Natural killer cell (primary cell): ENCODE results near the gene TBC1D8B. TPM values are rescaled to one million over a fixed set of nuclear protein-coding genes. Genes with fewer than 3 reads are reported as not detected.
"Not testable (repeated sequence)": the region's sequence is repeated elsewhere in the genome, so short reads cannot be mapped to it uniquely, and the experiment has no call there.

Experiments used
- ATAC-seq, 3 donors: fragments of 150-1000 bp in 2 of 3; fragments of 200-7000 bp in 1 of 3; cut with Tn5 transposase; 1 replicate in 1 of 3; 2 replicates in 2 of 3; pipeline ENCODE4 v1.10.0; 2021; ENCODE audit warnings: mild to moderate bottlenecking in 2 of 3, moderate library complexity in 2 of 3
- DNase-seq, 2 donors: peaks; one replicate each; pipeline versions ENCODE4 v3.0.0 to v3.0.0-alpha.2; 2013 to 2021; ENCODE audit warnings: mixed read lengths in 1 of 2
- H3K27ac ChIP-seq: one replicate; pipeline ENCODE4 v1.5.1; 2013; ENCODE audit warnings: mild to moderate bottlenecking, low read length
- H3K27me3 ChIP-seq: one replicate; pipeline ENCODE4 v1.6.1; 2013; ENCODE audit warnings: low read length; ENCODE audit not compliant: control insufficient read depth, insufficient read depth
- H3K36me3 ChIP-seq: one replicate; pipeline ENCODE4 v1.6.1; 2013; ENCODE audit warnings: low read length; ENCODE audit not compliant: control insufficient read depth, insufficient read depth
- H3K4me1 ChIP-seq: one replicate; pipeline ENCODE4 v1.6.1; 2013; ENCODE audit warnings: low read length; ENCODE audit not compliant: control insufficient read depth, insufficient read depth
- H3K4me3 ChIP-seq: one replicate; pipeline ENCODE4 v1.5.1; 2013; ENCODE audit warnings: low read length
- H3K9me3 ChIP-seq: one replicate; pipeline ENCODE4 v1.6.1; 2013; ENCODE audit warnings: low read length; ENCODE audit not compliant: control insufficient read depth, insufficient read depth
- H3K27ac Mint-ChIP-seq, 2 donors: one replicate each; pipeline ENCODE4 v1.8.0; 2022; ENCODE audit warnings: mild to moderate bottlenecking in 2 of 2, mixed read lengths in 2 of 2, moderate library complexity in 1 of 2
- H3K27me3 Mint-ChIP-seq, 2 donors: one replicate each; pipeline ENCODE4 v1.8.0; 2022; ENCODE audit warnings: low read depth in 2 of 2, mixed read lengths in 2 of 2
- H3K36me3 Mint-ChIP-seq: one replicate; pipeline ENCODE4 v1.8.0; 2022; ENCODE audit warnings: mixed read lengths
- H3K4me1 Mint-ChIP-seq, 2 donors: one replicate each; pipeline ENCODE4 v1.8.0; 2022; ENCODE audit warnings: mixed read lengths in 2 of 2
- H3K4me3 Mint-ChIP-seq: one replicate; pipeline ENCODE4 v1.8.0; 2022; ENCODE audit warnings: mild to moderate bottlenecking, moderate library complexity, mixed read lengths
- H3K9me3 Mint-ChIP-seq, 2 donors: one replicate each; pipeline ENCODE4 v1.8.0; 2022; ENCODE audit warnings: mixed read lengths in 2 of 2
- WGBS: methylation state at CpG from one replicate; pipeline ENCODE4 v1.1.7; 2013; ENCODE audit warnings: missing lambda C conversion rate; ENCODE audit not compliant: insufficient coverage; 5-methylcytosine and 5-hydroxymethylcytosine counted together
- intact Hi-C: fragments of 100-400 bp; cut with micrococcal nuclease; formaldehyde crosslinking; loops from one replicate; pipeline ENCODE4 v1.14.2; 2022
- total RNA-seq, 4 donors: library from RNA; stranded (reverse); fragments of 120-200 nt in 1 of 4; gene quantifications; one replicate each; pipeline versions ENCODE4 v1.2.3 to v1.2.4, GENCODE V29; 2013 to 2022
- TF ChIP-seq, protein P1 (sequence below): fragments of 200-600 bp; IDR thresholded peaks from one replicate; pipeline ENCODE4 v1.8.0; 2022; ENCODE audit warnings: antibody characterized with exemption

The TBC1D8B gene
- under 1 TPM; 0.12 to 0.18 (median 0.13) TPM for total RNA-seq
- total RNA-seq (2013), result 3.0 TPM

- H3K36me3 ChIP-seq, result no peaks in the 10 kb centered on the region
- intact Hi-C loops, result no loop called here
- H3K9me3 Mint-ChIP-seq, result no peaks in the 10 kb centered on the region
- ATAC-seq (no peak), DNase-seq (peak in 1 of 2 donors; percentile 43)
- H3K9me3 ChIP-seq, result no peaks in the 10 kb centered on the region
- peaks cover 10% of the 10 kb centered on the region for H3K4me1 ChIP-seq
- H3K27ac Mint-ChIP-seq, result no peak within 1 kb of the TSS
- no peaks in the 10 kb centered on the region for H3K36me3 Mint-ChIP-seq
- H3K4me3 ChIP-seq, result peak within 1 kb of the TSS; percentile 38
- TF ChIP-seq, protein P1, sequence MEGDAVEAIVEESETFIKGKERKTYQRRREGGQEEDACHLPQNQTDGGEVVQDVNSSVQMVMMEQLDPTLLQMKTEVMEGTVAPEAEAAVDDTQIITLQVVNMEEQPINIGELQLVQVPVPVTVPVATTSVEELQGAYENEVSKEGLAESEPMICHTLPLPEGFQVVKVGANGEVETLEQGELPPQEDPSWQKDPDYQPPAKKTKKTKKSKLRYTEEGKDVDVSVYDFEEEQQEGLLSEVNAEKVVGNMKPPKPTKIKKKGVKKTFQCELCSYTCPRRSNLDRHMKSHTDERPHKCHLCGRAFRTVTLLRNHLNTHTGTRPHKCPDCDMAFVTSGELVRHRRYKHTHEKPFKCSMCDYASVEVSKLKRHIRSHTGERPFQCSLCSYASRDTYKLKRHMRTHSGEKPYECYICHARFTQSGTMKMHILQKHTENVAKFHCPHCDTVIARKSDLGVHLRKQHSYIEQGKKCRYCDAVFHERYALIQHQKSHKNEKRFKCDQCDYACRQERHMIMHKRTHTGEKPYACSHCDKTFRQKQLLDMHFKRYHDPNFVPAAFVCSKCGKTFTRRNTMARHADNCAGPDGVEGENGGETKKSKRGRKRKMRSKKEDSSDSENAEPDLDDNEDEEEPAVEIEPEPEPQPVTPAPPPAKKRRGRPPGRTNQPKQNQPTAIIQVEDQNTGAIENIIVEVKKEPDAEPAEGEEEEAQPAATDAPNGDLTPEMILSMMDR, result no peak
- H3K27me3 Mint-ChIP-seq, result peaks cover 26 to 68% of the 10 kb centered on the region in 2 donors
- peaks cover 8% of the 10 kb centered on the region for H3K27me3 ChIP-seq
- H3K4me1 Mint-ChIP-seq, result no peaks in the 10 kb centered on the region
- H3K4me3 Mint-ChIP-seq, result no peak within 1 kb of the TSS
- 0% methylated on average over 25 of the region's 36 CpGs for WGBS
- H3K27ac ChIP-seq, result no peak within 1 kb of the TSS
Measured at GRCh38 chrX:106802388-106803275, at the start of gene TBC1D8B. Gene TBC1D8B, plus strand, starts transcription at chrX:106802673. Its CDS starts 181 bp downstream, at chrX:106802854.

DNA sequence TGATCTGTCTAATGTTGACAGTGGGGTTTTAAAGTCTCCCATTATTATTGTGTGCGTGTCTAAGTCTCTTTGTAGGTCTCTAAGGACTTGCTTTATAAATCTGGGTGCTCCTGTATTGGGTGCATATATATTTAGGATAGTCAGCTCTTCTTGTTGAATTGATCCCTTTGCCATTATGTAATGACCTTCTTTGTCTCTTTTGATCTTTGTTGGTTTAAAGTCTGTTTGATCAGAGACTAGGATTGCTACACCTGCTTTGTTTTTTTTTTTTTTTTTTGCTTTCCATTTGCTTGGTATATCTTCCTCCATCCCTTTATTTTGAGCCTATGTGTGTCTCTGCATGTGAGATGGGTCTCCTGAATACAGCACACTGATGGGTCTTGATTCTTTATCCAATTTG is 33.2 kb upstream of the TBC1D8B start:
- H3K27me3 Mint-ChIP-seq, H3K9me3 Mint-ChIP-seq, H3K27ac ChIP-seq, H3K4me1 Mint-ChIP-seq, DNase-seq, H3K36me3 Mint-ChIP-seq, H3K4me1 ChIP-seq, intact Hi-C loops, H3K36me3 ChIP-seq, ATAC-seq, H3K27ac Mint-ChIP-seq, H3K9me3 ChIP-seq, H3K27me3 ChIP-seq, H3K4me3 ChIP-seq, H3K4me3 Mint-ChIP-seq: not testable (repeated sequence)
- WGBS, result no CpG with 5 or more reads among the region's 1 CpG

GRCh38 chrX:106774981-106775380 is 27.5 kb upstream of the TBC1D8B start:
- Histone ChIP-seq H3K36me3 (no peaks in the 10 kb centered on the region), H3K27ac (no peak overlapping the region), H3K9me3 (no peaks in the 10 kb centered on the region), H3K4me1 (no peaks in the 10 kb centered on the region), H3K4me3 (no peak overlapping the region), H3K27me3 (no peaks in the 10 kb centered on the region)
- H3K4me3 Mint-ChIP-seq, result no peak overlapping the region
- no peaks in the 10 kb centered on the region for H3K36me3 Mint-ChIP-seq
- ATAC-seq (no peak), DNase-seq (no peak)
- peaks cover 2 to 15% of the 10 kb centered on the region in 2 donors for H3K27me3 Mint-ChIP-seq
- no CpG with 5 or more reads among the region's 2 CpGs for WGBS
- no peaks in the 10 kb centered on the region for H3K9me3 Mint-ChIP-seq
- H3K27ac Mint-ChIP-seq, result no peak overlapping the region
- no peaks in the 10 kb centered on the region for H3K4me1 Mint-ChIP-seq
- TF ChIP-seq, protein P1, result no peak
- intact Hi-C loops, result no loop called here

DNA sequence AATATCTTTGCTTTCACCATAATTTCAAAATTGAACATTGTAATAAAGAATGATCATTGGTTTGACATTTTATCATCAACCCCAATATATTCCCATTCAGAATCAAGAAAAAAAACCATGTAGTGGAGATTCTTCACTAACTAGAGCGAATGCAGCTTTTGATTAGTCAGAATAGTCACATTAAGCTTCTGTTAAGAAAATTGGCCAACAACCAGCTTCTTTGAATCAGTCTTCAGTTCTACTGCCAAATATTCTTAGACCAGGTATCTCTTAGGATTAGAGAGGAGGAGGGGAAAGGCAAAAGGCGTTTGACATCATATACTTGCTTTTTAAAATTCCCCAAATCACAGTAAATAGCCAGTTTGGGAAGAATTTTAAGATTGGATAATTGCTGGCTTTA is 22.2 kb upstream of the TBC1D8B start:
- Histone ChIP-seq H3K4me3 (no peak overlapping the region), H3K4me1 (no peaks in the 10 kb centered on the region), H3K36me3 (no peaks in the 10 kb centered on the region), H3K27me3 (no peaks in the 10 kb centered on the region), H3K27ac (no peak overlapping the region), H3K9me3 (no peaks in the 10 kb centered on the region)
- no CpG with 5 or more reads among the region's 2 CpGs for WGBS
- TF ChIP-seq, protein P1, result no peak
- intact Hi-C loops, result no loop called here
- H3K9me3 Mint-ChIP-seq, result peaks cover 0 to 2% of the 10 kb centered on the region in 2 donors
- H3K4me1 Mint-ChIP-seq, result no peaks in the 10 kb centered on the region
- peaks cover 2 to 43% of the 10 kb centered on the region in 2 donors for H3K27me3 Mint-ChIP-seq
- no peak overlapping the region for H3K4me3 Mint-ChIP-seq
- no peak overlapping the region for H3K27ac Mint-ChIP-seq
- H3K36me3 Mint-ChIP-seq, result no peaks in the 10 kb centered on the region
- ATAC-seq, result no peak
- DNase-seq, result no peak
